ENCODE measurements around the gene MEIOC. TPM values are rescaled to one million over a fixed set of nuclear protein-coding genes. Genes with fewer than 3 reads are reported as not detected.

MEIOC gene
- total RNA-seq, 4 donors from 2014 or later: 0.13 TPM; not detected in 3

Small RNAs within 50 kb of the gene (small RNA-seq; reads per million reads assigned to genes)
- 0 reads per million in 3 donors for gene RN7SL819P
- gene SMCO4P1: 0 reads per million in 3 donors

Other genes starting within 250 kb of the MEIOC start
- gene GPATCH8, start 153.1 kb upstream of the MEIOC start, total RNA-seq: 10 to 100 TPM; 21.0 to 51.1 (median 27.9) TPM
- 1 to 10 TPM; 1.7 to 3.4 (median 1.9) TPM for gene FZD2, start 99.0 kb upstream of the MEIOC start, total RNA-seq
- 10 to 100 TPM; 15.2 to 20.2 (median 15.9) TPM for gene CCDC43, start 33.3 kb downstream of the MEIOC start, total RNA-seq
- 1 to 10 TPM; 3.7 to 7.5 (median 5.2) TPM for gene DBF4B, start 52.2 kb downstream of the MEIOC start, total RNA-seq
- gene ADAM11, start 102.5 kb downstream of the MEIOC start, total RNA-seq: under 1 TPM; under 0.01 to 0.98 (median 0.64) TPM
- gene GJC1, start 173.8 kb downstream of the MEIOC start, total RNA-seq: 10 to 100 TPM; 26.5 to 61.9 (median 37.4) TPM
- gene HIGD1B, start 191.4 kb downstream of the MEIOC start, total RNA-seq: 1 to 10 TPM; 3.3 to 7.4 (median 4.9) TPM
- 10 to 100 TPM; 46.0 to 49.7 (median 48.3) TPM for gene EFTUD2, start 243.0 kb downstream of the MEIOC start, total RNA-seq

All from esophagus muscularis mucosa (tissue), 4 donors.